GM18508 (cell line): ENCODE results near the gene LSMEM2.

Source experiments
- ATAC-seq: cut with Tn5 transposase; IDR thresholded peaks from one replicate; pipeline ENCODE4 v1.9.1; 2021; ENCODE audit warnings: moderate number of reproducible peaks; ENCODE audit not compliant: insufficient read depth, unreplicated experiment

The LSMEM2 gene

GRCh38 chr3:50318615-50319014 lies 39.7 kb downstream of the LSMEM2 start:
- no peak for ATAC-seq

GRCh38 chr3:50319181-50319893 lies 40.5 kb downstream of the LSMEM2 start:
- no peak for ATAC-seq

DNA sequence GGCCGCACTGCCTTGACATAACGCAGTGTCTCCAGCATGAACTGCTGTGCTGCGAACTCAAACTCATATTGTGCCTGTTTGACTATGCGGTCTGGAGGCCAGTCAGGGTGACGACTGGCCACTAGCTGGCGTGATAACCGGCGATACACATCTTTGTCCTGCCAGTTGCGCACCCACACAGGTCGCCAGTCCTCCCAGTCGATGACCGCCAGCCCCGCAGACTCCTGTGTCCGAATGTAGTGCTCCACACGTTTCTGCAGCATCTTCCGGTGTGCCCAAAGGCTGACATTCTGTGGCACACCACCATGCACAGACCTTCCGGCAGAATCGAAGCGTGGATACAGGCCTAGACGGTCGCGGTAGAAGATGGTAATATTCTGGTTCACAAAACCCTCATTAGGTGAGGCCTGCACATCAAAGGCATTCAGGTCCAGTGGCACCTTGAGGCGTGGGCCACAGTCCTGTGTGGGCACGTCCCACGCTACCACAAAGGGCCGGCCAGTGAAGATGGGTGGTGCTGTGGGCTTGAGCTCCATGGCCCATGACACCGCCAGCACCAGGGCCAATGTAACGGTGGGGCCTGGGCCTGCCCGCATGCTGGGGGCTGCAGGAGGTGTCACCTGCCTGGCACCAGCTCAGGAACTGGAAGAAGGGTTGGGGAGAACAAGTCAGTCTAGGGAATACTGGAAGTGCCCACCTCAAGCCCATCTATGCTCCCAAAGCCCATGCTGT lies 41.2 kb downstream of the LSMEM2 start:
- ATAC-seq, result no peak

DNA sequence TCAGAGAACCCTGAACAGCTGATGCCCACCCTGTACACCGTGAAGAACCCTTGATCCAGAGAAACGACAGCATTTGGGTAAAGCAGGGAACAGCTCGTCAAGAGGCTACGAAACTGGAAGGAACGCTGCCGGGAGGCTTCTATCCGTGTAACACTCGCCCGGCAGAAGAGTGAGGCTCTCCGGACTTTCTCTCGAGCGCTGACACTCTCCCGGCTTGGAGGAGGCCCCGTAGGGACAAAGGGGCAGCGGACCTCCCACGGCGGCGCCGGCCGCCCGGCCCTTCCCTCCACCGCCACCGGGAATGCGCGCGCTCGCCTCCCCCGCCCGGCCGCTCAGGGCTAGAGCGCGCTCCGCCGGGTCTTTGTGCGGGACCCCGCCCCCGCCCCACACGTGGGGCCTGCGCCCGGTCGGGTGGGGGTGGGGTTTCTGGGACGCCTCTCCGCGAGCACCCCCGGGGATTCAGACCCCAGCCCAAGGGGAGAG lies 42.0 kb downstream of the LSMEM2 start:
- peak; percentile 23 for ATAC-seq

- peak; percentile 39 for ATAC-seq
Observed at GRCh38 chr3:50321336-50322114, 42.6 kb downstream of the LSMEM2 start.

- ATAC-seq, result no peak
Observed at GRCh38 chr3:50322115-50322385, 43.2 kb downstream of the LSMEM2 start.

- ATAC-seq, result no peak
Observed at GRCh38 chr3:50322386-50323091, 43.7 kb downstream of the LSMEM2 start, which contains the start of gene HYAL2. HYAL2 (minus strand) TSS chr3:50322745; CDS start chr3:50320489, 2,256 bp downstream.

GRCh38 chr3:50323092-50323600 lies 44.3 kb downstream of the LSMEM2 start:
- ATAC-seq, result no peak

DNA sequence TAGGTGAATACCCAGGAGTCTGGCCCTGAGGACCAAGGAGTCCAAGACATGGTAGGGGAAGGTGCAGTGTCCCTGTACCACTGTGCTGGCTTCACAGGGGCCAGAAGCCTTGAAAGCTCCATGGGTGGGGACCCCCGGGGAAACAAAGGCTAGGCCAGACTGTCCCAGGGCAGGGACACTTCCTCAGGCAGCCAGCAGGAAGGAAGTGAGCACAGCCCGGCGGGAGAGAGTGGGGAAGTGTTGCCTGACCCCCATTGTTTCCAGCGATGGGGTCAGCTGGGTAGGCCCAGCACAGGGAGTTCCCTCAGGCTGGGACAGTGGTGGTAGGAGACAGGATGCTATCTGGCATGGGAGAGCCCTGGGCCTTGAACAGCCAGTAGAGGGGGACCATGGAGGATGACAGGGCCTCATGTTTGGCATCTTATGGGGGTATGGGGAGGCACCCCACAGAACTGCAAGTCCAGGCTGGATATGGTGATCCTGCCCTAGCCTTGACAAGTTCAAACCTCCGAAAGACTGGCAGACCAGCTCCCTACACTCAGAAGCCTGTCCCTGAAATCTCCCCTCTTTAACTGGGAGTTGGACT lies 44.8 kb downstream of the LSMEM2 start:
- ATAC-seq, result no peak

DNA sequence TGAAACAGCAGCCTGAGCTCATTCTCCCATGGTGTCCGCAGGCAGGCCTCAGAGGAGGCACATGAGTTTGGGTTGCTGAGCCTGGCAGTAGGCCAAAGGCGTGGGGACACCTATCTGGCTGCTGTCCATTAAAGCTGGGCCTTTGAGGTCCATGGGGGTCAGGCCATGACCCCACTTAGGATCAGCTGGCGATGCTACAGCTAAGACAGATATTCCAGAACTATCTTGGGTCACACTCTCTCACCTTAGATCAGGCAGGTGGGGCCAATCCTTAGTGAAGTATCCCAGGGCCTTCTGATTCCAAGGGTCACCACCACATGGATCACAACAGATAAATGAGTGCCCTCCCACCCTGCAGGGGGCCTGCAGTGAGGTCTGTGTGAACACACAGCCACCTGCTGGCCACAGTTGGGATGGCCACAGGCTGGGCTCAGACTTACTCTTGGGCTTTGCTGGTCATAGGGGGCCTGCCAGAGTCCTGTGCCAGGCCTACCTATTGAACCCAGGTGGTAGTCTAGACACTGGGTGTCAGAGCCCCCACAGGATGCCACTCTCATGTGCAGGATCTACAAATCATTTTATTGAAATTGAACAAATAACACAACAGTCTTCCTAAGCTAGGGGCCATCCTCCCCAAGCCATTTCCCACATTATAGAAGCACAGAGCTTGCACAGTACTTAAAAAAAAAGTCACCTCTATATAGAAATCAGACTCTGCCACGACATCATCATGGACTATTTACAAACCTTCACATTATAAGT lies 45.6 kb downstream of the LSMEM2 start:
- no peak for ATAC-seq

DNA sequence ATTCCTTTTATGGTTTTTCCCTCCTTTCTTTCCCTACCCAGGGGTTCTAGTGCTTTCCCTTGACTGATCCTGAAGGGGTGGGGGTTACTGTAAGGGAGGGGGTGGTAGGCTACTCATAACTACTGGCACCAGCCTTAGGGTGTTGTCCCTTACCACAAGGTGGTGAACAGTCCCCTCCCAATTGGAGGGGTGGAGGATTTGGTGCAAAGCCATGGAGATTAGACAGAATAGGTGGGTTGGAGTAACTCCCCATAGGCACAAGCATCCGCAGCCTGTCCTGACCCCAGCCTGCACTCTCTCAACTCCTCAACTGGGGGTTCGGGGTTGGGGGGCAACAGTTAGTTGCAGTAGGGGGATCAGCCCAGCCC lies 46.2 kb downstream of the LSMEM2 start:
- ATAC-seq, result no peak

- ATAC-seq, result no peak
Observed at GRCh38 chr3:50325497-50326181, 46.8 kb downstream of the LSMEM2 start.

DNA sequence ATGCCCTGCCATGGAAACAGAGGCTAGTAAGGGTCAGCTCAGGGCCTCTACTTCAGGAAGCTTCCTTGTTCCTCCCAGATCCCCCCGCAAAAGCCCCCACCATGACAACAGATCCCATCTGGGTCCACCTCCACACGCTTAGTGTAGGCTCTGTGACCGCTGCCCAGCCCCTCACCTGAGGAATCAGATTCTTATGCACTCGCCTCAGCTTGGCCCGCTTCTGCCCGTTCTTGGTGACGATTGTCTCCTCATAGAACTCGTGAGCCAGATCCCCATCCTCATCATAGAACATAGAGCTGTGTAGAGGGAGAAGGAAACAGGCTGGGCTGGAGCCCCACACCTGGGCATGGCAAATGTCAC lies 47.3 kb downstream of the LSMEM2 start:
- ATAC-seq, result no peak

DNA sequence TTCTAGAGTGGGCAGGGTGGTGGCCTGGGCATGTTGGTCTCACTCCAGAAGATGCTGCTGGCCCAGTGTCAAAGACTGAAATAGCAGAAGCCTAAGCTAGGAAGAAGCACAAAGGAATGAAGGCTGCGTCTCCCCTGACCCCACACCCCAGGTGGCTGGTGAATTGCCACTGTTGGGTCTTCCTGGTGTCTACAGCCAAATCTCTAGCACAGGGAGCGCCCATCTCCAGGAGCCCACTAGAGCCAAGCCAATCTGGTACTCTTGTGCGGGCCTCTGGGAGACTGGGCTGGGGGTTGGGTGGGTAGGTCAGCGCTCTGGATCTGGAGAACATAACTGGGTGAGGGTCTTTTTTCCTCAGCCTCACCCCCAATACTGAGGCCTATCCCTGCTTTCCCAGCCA lies 48.2 kb downstream of the LSMEM2 start:
- ATAC-seq, result no peak

DNA sequence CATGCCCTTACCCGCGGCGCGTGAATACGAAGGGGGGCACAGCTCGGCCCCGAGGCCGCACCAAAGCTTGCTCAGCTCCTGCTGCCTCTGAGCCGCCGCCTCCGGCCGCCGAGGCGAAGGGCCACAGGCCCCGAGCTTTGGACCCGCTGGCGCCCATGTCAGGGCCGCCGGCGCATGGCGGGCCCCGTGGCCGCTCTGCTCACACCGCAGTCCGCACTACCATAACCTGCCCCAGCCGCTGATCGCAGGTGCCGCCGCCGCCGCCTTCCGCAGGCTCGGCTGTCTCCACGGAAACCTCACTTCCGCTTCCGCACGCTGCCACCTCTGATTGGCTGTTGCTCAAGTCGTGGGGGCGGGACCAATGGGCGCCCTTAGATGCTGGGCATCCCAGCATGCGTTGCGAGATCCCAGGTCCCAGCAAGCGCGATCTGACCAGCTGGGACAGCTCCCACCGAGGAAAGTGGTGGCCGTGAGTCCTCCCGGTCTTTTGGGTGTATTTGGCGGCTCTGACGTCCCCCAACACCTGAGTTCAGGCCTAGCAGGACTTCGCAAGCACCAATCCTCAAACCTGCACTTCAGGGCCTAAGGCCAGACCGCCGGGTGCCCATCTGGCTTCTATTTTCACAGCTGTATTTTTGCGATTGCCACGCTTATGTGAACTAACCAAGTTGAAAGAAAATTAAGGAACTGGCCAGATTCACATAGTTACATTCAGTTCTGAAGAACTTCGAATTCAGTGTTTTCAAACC lies 49.2 kb downstream of the LSMEM2 start, which contains the start of gene TUSC2:
TSS of gene TUSC2 (minus strand) at position 281 of the 749 bp plus-strand sequence. CDS start at position 157, 124 bp downstream.
- peak; percentile 51 for ATAC-seq

GRCh38 chr3:50330330-50330729 lies 51.4 kb downstream of the LSMEM2 start:
- ATAC-seq, result no peak

DNA sequence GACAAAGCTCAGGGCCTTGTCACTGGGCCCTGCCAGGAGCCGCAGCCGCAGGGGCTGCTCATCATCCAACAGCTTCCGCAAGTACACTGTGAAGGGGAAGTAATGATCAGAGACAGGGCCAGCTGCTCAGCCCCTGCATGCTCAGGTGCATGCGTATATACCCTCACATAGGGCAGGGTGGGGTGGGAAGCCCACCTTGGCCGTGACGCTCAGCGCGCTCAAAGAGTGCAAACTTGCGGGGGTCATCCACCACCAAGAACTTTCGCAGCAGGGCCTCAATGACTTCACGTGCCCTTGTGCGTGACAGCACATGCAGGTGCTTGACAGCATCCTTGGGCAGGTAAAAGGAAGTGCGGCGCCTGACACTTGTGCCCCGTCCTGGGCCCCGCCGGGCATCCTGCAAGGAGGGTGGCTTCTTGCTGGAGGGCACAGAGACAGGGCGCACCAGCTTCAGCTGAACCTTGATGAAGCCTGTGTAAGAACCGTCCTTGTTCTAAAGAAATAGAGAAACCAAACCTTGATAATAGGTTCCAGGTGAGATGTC lies 52.5 kb downstream of the LSMEM2 start:
- ATAC-seq, result no peak
